ENCODE measurements around the gene ADAMTSL1.

Gene ADAMTSL1

DNA sequence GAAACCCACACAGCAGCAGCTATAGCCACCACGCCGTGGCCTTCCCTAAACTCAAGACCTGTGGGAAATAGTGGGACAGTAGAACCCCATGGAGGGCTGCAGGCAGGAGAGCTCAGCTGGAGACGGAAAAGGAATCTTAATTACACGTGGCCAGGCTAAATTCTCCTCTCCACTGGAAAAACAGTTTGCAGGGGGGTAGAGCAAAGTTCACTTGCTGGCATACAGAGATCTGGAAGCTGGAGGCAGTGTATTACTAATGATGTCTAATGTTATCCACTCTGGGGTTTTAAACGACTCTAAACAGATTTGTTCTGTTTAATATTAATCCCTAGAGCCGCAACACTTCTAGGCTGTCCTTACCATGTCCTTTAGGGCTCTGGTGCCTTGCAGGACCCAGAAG, 302.0 kb downstream of the ADAMTSL1 start:
- DNase-seq (ENCODE audit: low spot score) = no peak

DNA sequence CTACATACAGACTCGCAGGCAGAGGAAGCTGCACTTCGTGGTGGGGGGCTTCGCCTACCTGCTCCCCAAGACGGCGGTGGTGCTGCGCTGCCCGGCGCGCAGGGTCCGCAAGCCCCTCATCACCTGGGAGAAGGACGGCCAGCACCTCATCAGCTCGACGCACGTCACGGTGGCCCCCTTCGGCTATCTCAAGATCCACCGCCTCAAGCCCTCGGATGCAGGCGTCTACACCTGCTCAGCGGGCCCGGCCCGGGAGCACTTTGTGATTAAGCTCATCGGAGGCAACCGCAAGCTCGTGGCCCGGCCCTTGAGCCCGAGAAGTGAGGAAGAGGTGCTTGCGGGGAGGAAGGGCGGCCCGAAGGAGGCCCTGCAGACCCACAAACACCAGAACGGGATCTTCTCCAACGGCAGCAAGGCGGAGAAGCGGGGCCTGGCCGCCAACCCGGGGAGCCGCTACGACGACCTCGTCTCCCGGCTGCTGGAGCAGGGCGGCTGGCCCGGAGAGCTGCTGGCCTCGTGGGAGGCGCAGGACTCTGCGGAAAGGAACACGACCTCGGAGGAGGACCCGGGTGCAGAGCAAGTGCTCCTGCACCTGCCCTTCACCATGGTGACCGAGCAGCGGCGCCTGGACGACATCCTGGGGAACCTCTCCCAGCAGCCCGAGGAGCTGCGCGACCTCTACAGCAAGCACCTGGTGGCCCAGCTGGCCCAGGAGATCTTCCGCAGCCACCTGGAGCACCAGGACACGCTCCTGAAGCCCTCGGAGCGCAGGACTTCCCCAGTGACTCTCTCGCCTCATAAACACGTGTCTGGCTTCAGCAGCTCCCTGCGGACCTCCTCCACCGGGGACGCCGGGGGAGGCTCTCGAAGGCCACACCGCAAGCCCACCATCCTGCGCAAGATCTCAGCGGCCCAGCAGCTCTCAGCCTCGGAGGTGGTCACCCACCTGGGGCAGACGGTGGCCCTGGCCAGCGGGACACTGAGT, 303.2 kb downstream of the ADAMTSL1 start:
- DNase-seq (ENCODE audit: low spot score) = no peak

DNA sequence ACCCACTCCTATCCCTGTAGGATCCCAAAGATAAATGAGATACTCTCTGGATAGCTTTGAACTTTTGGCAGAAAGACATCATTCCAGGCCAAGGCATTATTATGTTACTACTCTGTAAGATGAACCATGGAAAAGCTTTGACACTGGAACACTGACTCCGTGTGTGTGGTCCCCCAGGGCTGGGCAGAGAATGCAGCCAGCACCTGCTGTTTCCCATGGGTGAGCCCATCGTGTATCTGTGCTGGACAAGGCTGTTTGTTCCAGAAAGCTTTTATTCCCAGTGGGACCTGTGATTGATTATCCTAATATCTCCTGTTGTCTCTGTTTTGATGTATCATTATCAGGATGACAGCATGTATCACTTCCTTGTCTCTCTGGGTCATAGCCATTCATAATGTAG, 304.2 kb downstream of the ADAMTSL1 start:
- no peak for DNase-seq (ENCODE audit: low spot score)

DNA sequence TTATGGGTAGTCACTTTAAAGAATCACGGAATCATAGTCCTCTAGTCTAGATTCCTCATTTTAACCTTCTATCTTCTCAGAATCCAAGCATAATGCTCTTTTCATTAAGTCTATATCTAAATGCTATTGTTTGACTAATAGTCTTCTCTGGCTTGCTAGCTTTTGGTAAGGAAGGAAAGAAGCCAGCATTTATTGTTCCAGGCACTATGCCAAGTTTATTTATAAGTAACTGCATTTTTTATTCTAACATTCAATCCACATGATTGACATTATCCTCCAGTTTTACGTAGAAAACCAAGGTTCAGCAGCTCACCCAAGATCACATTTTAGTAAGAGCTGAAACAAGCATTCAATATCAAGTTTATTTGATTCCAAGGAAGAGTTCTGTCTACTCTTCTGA, 304.9 kb downstream of the ADAMTSL1 start:
- no peak for DNase-seq (ENCODE audit: low spot score)

DNA sequence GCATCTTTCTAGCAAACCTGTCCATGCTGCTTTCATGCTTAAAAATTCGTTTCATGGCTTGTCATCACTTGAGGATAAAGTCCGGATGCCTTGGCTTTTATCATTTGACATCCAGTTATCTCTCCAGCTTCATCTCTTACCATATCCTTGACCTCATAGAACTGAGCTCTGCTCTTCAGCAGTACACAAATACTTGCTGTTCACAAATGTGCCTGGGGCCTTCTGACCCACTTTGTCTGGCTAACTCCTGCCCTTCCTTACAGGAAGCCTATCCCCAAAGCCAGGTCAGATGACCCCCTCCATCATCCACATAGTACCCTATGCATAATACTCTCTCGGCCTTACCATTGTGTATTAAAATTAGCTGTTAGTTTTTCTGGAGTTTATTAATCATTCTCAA, 310.0 kb downstream of the ADAMTSL1 start:
- DNase-seq (ENCODE audit: low spot score) = no peak

DNA sequence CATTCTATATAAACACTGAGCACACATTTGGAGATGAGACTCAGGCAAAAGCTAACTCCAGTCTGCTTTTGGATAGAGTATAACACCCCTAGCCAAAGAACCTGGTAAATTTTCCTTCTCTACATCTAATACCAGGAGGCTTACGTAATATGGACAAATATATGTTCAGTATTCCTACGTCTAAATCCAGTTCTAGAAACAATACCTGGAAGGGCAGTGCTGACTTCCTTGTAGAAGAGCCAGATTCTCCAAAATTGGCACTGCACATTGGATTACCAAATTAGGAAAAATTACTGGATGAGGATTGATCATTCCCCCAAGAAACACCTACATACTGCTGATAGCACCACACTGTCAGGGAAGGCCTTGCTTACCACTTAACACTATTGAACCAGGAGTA, 311.7 kb downstream of the ADAMTSL1 start:
- DNase-seq (ENCODE audit: low spot score) = no peak

DNA sequence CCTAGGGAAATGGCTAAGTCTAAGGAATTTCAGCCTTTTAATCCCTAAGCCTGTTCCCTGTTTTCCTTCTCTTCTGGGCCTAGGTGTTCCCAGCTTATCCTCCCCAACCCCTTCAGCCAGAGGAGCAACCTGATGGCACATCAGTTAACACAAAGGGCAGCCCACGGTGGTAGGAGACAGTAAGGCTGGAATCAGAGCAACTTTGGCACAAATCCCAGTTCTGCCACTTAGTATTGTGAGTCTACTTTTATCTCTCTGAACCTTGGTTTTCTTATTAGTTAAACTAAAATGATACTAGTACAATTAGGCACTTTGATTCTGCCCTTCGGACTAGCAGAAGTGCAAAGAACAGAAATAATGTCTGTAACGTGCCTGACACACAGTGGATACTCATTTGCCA, 312.2 kb downstream of the ADAMTSL1 start:
- DNase-seq (ENCODE audit: low spot score) = no peak

DNA sequence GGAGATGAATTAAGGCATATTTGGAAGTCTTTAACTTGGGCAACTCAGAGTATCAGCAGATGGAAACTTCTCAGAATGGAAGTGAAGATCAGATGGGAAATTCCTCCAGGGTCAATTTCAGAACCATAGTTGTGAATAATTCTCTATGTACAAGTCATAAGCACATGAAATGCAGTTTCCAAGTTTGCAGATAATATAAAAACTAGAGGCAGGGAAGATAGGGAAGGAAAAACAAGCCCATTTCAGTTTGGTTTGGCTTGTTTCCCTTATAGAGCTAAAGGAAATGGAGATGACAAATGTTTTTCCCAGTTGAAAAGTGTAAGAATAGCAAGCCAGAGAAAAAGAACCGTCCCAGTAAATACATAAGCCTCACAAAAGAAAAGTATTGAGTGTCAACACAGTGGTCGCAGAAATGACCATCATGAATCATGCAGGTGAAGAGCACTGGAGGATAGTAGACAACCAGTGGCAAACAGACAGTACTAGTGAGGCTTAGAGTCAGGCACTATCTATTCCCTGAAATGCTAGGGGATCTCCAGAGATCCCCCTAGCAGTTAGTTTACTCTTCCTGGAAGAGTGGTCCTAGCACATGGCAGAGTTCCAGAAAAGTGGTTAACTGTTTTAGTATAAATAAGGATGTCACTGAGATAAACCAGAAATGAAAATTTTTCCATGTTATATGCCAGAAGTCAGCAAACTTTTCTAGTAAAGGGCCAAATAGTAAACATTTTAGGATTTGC, 313.1 kb downstream of the ADAMTSL1 start:
- no peak for DNase-seq (ENCODE audit: low spot score)

DNA sequence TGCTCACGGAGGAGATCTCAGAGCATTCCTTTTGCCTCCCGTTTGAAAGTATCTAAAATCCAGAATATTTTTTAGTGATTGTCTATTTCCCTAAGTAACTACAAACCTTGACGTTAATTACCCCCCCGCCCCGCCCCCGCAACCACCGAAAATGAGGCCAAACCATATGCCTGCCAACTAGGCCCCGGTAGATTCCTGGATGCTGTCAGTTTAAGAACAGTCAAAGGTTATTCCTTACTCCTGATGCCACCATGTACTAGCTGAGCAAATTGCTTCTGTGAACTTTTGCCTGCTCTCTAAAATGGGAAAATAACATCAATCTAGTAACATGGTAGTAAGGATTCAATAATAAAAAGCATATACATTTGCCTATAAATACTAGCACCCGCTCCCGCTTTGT, 314.3 kb downstream of the ADAMTSL1 start:
- no peak for DNase-seq (ENCODE audit: low spot score)

DNA sequence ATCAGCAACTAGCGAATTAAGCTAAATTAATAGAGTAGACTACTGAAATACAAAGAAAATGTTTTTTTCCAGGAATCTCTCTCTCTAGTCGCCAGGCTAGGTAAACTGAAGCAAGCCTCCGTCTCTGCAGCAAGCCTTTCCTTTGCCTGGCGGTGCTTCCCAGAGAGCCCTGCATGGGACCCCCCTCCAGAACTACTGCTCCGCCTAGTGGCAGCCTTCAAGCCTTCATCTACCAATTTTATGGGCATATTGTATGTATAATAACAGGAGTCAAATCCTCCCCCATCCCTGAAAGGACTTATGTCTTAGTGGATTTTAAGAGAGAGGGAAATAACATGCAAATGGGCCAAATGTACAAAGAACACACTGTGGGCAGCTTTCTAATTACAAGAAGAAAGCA, 317.1 kb downstream of the ADAMTSL1 start:
- DNase-seq (ENCODE audit: low spot score) = no peak

DNA sequence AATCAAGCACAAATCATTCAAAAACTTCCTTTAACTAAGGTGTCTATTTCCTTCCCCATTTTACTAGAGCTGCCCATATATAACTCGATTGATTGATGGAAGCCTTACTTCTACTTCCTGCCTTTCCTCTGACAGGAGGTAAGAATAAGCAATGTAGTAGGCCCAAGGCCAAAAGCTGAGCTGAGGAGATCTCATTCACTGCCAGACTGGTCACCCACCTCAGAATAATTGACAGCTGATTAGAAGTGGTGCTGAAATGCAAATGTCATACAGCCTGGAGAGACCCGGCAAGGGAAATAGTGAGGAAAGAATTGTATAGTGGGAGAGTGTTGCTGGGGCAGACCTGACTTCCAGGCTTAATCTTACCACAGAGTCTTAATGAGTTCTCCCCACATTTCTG, 319.2 kb downstream of the ADAMTSL1 start:
- DNase-seq (ENCODE audit: low spot score) = no peak

DNA sequence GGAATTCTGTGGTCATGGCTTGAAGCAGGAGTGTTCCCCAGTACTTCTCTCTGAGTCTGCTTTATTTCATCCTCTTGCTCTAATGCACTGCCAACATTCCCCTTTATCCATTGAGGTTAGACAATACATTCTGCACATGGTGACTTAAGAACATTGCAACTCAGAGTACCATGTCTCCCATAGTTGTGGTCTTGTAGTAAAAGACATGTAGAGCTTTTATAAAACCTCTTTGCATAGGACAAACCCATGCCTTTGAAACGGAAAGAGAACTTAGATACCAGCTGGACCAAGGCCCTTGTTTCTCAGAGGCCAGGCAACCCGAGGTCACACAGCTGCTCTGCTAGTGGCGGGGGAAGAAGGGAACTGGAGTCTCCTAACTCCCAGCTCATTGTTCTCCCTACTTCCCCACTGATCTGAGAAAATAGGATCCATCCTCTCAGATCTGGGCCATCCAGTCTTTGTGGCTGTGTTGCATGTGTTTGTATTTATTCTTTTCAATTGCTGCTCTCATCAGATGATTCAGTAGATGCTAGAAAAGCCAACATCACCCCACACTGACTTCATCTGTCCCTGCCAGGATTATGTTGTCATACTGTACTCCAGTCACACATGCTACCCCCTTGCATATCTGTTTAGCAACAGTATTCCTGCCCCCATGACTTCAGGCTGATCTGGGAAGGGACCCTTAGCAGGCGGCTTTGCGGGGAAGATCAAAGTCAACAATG, 322.2 kb downstream of the ADAMTSL1 start:
- DNase-seq (ENCODE audit: low spot score) = no peak

DNA sequence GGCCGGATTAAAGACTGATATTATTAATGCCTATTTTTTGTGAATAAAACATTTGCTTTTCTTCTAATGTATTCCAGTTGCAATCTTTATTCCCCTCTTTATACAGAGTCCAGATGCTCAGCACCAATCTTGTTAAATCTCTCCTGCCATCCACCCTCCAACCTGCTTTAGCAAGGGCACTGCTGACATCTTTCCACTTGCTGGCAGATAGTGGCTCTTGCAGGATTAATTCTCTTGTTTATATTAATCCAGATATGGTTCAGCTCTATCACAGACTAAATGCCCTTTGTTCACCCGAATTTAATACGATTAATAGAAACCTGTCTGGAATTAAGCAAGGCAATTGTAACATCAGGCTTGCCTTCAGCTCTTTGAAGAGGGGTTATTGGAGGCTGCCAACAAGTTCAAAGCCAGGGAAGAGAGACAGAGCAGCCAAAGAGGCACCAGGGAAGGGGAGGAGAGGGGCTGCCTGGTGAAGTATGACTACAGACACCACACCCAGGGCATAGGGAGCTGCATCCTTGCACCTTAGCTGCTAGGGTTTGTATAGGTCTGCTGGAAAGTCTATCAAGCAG, 322.8 kb downstream of the ADAMTSL1 start:
- DNase-seq (ENCODE audit: low spot score) = no peak

DNA sequence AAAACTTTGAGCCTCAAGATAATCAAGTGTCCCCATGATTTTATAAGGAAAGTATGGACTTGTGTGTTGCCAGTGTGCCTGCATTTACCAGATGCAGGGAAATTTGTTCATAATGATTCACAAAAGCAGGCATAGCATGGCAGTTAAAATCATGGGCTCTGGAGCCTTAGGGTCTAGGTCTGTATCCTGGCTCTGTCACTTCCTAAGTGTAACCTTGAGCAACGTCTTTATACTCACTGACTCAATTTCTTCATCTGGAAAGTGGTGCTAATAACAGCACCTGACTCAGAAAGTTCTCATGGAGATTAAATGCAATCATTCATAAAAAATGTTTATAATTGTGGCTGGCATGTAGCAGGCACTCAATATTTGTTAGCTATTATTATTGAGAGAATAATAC, 324.2 kb downstream of the ADAMTSL1 start:
- DNase-seq (ENCODE audit: low spot score) = no peak

DNA sequence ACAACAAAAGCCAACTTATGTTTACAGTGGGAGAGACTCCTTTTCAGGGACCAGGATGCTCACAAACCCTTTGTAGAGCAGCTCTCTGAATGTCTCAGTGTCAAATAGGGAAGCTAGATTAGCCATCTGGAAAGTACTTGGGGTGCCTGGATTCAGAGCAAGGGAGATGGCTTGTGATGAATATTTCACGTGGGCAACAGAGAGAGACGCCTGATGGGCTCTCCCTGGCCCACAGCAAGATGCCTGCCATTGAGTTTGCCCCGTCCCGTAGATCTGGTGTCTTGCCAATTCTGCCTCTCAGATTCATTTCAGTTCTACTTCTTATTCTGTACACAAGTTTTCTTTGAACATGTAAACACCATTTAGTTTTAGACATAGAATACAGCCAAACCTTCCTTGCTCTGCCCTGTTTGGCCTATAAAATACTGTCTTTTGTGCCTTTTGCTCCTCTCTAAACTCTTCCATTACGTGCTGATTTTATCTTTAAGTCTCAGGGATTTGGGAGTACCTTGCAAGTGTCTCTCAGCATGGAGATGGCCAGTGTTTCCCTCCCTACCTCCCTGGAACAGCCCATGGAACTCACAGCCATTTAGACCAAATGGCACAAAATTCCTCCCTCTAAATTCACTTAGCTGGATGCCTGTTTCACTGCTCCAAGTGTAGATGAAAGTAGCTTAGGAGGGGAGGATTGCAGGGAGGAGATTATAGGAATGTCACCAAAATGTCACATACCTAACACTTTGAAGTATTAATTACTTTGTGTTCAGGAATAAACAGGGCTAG, 324.7 kb downstream of the ADAMTSL1 start:
- DNase-seq (ENCODE audit: low spot score) = no peak

DNA sequence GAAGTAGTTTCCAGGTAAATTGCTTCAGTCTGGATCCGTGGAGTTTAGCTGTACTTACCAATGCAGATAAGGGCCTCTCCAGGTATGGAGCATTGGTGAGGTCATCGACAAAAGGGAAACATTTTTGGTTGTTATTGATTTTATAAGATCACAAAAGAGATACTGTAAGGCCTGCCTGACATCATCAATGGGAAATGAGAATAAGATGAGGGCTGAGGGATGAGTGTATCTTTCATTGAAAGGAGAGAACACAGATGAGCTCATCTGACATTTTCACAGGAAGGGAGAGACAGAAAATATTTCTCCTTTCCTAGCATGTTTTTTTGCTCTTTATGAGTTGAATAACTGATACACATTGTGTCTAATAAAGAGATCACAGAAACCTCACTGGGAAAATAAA, 325.5 kb downstream of the ADAMTSL1 start:
- no peak for DNase-seq (ENCODE audit: low spot score)

DNA sequence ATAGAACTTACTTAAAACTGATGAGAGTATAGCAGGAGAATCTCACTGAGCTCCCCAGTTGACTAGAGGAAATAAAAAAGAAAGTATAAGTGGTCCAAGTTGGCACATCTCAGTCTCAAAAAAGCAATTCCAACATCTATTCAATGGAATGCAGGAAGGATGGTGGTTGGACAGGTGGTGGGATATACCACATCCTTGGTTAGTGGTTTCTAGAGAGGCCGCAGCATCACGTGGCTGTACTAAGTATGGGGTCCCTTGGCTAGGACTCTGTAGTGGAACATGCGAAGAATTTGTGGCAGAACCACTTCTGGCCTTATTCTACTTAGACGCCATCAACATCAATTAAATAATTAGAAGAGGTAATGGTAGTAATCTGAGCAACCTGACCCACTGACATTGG, 326.6 kb downstream of the ADAMTSL1 start:
- no peak for DNase-seq (ENCODE audit: low spot score)

DNA sequence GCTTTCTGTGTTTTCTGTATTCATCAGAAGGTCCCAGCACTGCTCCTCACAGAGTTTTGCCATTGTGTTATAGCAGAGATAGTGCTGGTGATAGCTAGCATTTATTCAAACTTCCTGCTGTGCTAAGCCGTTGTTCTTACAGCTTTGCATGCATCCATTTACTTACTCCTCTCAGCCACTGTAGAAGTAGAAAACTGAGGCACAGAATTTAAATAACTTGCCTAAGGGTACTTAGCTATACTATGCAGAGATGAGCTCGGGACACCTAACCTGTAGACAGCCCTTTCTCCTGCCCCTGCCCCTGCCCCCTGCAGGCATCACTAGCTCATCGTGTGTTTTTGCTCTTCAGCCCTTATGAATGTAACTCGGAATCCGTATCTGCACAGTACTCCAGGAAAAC, 331.4 kb downstream of the ADAMTSL1 start:
- DNase-seq (ENCODE audit: low spot score) = no peak

DNA sequence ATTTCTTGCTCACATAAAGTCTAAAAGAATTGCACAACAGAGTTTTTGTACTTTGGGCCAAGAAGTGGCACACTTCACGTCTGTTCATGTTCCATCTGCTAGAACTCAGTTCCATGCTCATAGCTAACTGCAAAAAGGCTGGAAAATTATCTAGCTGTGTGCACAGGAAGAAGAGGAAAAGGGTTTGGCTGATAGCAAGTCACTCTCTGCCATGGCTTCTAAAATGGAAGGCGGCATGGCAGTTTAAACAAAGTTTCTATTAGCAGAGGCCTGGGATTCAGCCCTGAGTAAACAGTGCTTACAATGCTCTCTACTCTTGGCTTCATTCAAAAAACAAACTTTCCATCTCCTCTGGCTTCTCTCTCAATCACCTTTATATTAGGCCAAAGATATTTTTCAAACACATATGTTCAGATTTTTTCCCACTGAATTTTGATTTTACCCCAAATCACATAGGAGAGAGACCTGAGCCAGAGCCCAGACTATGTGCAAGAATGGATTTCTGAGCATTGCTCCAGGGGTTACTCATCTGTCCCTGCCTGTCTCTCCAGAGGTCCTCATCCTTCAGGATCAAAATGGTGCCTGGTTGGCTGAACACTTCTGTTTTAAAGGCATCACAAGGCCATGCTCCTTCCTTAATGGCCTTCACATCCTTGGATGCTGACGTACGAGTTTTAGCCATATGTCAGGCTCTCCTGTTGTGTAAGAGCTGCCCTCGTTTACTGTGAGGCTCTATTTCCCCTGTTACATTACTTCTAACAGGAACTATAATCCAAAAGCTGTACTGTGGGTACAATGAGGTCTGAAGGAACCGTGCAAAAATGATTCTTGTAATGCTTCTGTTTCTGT, 332.5 kb downstream of the ADAMTSL1 start:
- no peak for DNase-seq (ENCODE audit: low spot score)

DNA sequence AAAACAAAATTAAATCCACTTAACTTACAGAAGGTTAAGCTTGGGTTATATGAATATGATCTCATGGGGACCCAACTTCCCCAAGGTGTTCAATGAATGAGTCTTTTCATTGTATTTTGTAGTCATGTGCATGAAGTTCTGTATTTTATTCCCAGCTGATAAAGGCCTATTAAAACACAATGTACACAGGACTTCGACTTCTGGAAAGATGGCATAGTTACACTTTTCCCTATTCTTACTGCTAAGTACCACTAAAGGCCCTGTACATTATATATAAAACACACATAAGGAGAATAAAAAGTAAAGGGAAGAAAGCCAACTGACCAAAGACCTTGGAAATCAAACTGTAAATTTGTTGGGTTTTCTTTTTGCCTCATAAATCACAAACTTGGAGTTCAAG, 336.6 kb downstream of the ADAMTSL1 start:
- DNase-seq (ENCODE audit: low spot score) = no peak

DNA sequence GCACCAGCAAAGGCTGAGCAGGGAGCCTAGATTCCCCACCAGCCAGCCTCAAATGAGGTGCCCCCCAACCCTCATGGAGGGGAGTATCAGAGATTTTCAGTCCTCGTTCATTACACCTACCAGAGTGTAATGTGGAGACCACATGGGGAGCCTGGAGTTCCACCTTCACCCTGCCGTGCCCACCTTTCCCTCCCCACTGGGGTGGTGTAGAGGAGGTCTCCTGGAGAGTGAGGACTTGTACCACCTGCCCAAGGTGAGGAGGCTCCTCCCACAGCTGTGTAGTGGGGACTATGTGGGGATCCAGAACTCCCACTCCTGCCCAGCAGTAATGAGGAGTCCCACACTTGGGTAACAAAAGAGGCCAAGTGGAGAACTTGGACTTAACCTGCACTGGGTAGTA, 337.2 kb downstream of the ADAMTSL1 start:
- DNase-seq (ENCODE audit: low spot score) = no peak

All from hematopoietic multipotent progenitor cell treated with erythropoietin and hydrocortisone succinate and interleukin-3 and kit ligand, for 15 days (in vitro differentiated cells).